Measurements from ENCODE around the gene FCGR2B.
"Not testable (repeated sequence)": the region's sequence is repeated elsewhere in the genome, so short reads cannot be mapped to it uniquely, and the experiment has no call there.

Gene FCGR2B

DNA sequence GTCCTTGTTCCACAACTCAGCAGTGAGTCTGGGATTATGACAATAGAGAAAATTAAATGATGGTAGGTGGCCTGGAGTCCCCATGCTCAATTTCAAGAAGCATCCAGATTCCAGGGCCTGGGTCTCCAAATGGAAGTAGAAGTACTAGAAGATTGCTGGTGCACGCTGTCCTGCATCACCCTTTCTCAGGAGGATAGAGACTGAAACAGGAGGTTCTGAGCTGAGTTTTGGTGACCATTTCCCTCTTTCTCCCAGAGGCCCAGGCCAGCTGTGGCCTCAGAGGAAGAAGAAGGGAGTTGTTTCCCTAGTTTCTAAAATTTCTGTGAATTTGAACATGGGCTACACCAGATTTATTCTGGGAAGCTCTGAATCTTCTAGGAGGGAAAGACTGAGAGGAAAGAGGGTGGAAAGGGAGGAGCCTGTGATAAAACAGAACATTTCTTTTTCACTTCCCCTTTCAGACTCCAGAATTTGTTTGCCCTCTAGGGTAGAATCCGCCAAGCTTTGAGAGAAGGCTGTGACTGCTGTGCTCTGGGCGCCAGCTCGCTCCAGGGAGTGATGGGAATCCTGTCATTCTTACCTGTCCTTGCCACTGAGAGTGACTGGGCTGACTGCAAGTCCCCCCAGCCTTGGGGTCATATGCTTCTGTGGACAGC lies at the start of gene FCGR2B:
FCGR2B (plus strand) TSS at position 460 of the 656 bp plus-strand sequence; CDS start at position 559, 99 bp downstream.
- not testable (repeated sequence) for H3K27ac ChIP-seq; DNase-seq (ENCODE audit: low read depth, low spot score)

DNA sequence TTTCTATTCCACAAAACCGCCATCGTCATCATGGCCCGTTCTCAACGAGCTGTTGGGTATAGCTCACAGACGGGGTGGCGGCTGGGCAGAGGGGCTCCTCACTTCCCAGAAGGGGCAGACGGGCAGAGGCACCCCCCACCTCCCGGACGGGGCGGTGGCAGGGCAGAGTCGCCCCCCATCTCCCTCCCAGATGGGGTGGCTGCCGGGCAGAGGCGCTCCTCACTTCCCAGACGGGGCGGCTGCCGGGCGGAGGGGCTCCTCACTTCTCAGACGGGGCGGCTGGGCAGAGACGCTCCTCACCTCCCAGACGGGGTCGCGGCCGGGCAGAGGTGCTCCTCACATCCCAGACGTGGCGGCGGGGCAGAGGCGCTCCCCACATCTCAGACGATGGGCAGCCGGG lies 46.5 kb upstream of the FCGR2B start:
- H3K27ac ChIP-seq; DNase-seq (ENCODE audit: low read depth, low spot score): not testable (repeated sequence)

DNA sequence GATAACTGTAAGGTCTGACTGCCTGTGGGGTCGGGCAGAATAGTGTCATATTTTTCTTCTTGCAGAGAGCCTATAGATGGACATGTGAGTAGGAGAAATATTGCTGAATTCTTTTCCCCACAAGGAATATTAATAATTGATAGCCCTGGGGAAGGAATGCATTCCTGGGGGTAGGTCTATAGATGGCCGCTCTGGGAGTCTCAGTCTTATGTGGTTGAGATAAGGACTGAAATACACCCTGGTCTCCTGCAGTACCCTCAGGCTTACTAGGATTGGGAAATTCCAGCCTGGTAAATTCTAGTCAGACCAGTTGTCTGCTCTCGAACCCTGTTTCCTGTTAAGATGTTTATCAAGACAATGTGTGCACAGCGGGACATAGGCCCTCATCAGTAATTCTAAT lies 44.4 kb upstream of the FCGR2B start:
- not testable (repeated sequence) for H3K27ac ChIP-seq; DNase-seq (ENCODE audit: low read depth, low spot score)

DNA sequence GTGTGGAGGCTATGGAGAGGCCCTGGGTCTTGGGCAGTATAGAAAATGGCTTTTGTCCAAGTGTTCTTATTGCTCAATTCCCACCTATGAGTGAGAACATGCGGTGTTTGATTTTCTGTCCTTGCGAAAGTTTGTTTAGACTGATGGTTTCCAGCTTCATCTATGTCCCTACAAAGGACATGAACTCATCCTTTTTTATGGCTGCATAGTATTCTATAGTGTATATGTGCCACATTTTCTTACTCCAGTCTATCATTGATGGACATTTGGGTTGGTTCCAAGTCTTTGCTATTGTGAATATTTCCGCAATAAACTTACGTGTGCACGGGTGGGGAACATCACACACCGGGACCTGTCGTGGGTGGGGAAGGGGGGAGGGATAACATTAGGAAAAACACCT lies 42.5 kb upstream of the FCGR2B start:
- not testable (repeated sequence) for H3K27ac ChIP-seq; DNase-seq (ENCODE audit: low read depth, low spot score)

DNA sequence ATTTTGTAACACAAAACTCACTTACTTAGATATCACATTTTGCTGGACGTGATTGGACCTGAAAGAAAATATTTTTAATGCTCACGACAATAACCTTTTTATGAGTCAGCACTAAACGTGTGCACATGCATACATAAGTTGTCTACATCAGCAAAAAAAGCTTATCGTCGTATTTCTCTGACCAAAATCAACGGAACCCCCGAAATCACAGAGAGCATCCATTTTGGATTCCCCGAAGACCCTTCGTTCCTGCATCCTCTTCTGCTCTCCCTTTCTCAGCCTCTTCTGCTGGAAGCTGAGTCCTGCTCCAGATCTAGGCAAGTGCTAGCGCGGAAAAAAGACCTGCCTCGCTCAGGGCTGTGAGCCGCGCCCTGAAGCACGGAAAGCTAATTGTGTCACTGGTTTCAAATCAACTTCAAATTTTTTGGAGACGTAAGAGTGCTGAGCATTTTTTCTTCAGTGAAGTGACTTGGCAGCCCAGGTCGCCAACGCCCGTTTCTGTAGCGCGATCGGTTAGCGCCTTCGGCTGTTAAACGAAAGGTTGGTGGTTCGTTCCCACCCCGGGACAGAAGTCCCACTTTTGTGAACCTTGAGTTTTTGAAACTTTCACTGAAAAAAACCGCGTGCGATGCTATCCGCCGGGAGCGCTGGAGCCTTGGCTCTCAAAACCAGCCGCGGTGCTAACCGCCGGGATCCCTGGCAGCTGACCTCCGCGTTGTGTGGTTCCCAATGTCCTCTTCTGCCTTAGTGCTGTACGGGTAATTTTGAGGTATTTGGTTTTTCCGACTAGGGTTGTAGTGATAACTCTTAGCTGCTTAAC lies 41.6 kb upstream of the FCGR2B start:
- not testable (repeated sequence) for DNase-seq (ENCODE audit: low read depth, low spot score)
- peak overlapping the region; percentile 55 for H3K27ac ChIP-seq

DNA sequence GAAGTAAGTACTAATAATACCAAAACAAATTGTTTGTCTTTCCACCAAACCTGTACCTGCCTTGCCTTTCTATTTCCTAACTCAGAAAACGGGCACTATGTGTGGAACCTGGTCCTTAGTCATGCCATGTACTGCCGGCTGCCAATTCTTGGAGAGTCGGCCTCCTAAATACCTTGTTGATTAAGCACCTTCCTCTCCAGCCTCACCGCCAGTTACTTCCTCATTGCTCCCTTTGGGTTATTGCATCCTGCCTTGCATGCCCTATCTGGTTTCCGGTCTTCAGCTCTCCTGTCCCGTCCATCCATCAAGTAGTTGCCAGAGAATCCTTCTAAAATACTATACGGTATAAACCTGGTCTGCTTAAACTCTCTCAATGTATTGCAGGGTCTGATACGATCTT lies 40.9 kb upstream of the FCGR2B start:
- H3K27ac ChIP-seq, result peak overlapping the region; percentile 55
- peak; percentile 31 for DNase-seq (ENCODE audit: low read depth, low spot score)

DNA sequence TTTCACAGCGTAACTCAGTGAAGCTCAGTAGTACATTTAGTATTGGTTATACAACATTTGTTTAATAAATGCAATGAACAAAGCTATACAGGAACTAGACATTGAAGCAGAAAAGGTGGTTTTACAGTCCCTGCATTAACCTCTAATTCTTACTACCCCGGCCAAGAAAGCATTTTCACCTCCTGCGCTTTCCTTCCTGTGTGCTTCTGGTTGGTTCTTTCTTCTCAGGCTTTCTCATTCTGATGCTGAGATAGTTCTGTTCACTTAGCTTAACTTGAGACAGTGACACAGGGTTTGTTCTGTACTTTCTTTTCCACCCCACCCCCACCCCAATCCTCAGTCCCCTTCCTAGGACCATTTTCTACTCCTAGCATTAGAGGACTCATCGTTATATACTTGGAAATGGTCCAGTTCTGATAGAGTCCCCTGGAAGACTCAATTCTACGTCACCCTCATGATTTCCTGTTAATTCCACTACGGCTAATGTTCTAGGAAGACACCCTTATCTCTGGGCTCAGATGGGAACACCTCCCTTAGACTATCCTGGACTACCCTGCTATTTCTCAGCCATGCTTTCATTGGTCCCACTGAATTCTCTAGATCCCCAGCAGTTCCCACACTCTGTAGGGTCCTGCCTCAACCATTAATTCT lies 39.4 kb upstream of the FCGR2B start:
- not testable (repeated sequence) for H3K27ac ChIP-seq; DNase-seq (ENCODE audit: low read depth, low spot score)

DNA sequence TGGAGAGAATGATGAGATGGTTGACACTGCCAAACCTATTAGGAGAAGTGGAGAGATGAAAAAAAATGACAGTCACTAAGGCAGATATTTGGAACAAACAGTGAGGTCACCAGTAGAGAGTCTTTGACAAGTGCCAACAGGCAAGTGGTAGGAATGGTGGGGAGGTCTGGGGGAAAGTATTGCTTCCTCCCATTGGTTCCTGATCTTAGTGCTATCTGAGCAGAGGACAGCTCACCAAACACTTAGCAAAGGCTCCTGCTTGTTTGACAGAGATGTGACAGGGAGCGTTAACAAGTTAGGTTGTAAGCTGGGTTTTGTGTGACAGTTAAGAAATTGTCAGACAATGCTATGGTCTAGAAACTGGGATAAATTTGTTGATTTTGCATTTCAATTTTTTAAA lies 38.3 kb upstream of the FCGR2B start:
- DNase-seq (ENCODE audit: low read depth, low spot score); H3K27ac ChIP-seq: not testable (repeated sequence)

DNA sequence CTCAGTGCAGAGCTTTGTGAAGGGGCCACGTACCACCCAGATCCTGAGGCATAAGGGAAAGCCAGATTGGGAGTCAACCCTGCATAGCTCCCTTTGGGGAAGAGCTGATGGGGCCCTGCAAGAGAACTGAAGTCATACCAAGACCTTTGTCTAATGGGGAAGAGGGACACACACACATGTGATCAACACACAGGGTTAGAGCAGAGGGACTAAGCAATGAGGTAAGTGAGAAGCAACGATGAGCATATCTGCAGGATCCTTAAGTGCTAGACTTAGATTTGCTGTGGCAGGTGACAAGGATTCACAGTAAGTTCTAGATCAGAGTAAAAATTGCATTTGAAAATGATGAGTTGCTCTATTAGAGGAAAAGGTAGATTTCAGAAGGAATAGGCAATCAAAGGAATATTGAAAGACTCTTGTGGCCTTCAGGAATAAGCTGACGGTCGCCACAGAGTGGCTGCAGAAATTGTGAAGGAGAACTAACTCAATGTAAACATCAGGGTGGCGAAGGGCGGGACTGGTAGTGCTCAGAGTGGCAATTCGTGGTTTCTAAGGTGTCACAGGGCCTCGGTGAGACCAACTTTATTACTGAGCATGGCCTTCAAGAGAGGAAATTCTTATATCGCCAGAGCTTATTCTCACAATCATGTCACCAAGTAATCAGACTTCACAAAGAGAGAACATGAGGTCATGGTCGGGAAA lies 36.3 kb upstream of the FCGR2B start:
- H3K27ac ChIP-seq; DNase-seq (ENCODE audit: low read depth, low spot score): not testable (repeated sequence)

DNA sequence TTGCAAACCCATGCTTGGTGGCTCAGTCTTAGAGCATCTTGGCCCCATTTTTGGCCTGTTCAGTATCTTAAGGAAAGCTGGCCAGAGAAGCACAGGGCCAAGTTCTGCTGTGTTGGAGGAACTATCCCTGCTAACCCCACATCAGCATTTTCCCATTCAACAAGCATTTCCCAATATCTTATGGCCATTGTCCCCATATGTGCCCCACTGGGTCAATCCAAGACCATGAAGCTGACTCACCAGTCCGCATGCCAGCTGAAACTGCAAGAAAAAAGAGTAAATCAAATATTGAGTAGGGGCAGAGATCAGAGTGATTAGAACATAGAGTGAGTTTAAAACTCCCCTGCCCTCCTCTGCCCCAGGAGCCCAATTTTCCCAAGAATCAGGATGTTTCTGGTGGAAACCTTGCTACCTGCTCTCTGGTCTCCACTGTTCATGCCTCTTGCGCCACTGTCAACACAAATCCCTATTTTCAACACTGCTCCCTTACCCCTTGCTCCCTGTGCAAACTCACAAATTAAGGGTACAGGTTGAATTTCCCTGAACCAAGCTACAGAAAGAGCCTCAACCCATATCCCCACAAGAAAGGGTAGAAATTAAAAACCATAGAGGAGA lies 32.7 kb upstream of the FCGR2B start:
- H3K27ac ChIP-seq; DNase-seq (ENCODE audit: low read depth, low spot score): not testable (repeated sequence)

DNA sequence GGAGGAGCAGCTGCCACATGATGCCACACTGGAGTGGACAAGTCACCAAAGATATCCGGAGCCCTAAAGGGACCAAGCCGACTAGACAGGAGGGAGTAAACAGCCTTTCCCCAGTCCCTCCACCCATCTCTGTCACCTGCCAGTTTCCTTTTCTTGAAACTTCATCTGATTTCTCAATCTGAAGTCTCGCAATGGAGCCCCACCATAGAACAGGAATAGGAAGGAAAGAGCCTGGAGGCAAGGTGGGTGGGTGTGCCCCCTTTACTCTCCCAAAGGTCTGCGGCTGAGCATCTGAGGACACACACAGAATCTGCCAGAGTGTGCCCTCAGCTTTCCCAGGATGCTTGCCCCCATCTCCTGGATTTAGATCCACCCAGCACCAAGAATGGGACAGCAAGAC lies 31.9 kb upstream of the FCGR2B start, which contains the start of gene FCGR3B:
FCGR3B (minus strand) TSS at position 101 of the 400 bp plus-strand sequence; CDS start at position 19, 82 bp downstream.
- H3K27ac ChIP-seq, result no peak within 1 kb of the TSS
- no peak for DNase-seq (ENCODE audit: low read depth, low spot score)

DNA sequence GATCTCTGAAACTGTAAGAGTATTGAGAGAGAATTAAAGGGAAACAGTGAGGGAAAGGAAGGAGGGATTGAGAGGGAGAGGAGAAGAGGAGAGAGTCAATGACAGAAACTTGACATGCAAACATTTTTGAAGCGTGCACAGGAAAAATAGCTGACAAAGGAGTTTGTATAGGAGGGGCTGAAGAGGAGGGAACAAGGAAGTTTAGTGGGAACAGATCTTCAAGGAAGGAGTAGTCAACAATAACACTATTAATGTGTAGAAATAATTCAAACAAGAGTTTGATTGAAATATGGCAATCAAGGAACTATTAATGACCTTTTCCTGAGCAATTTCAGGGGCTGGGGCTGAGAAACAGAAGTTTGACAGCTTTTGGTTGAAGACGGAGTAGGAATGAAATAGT lies 27.9 kb upstream of the FCGR2B start:
- H3K27ac ChIP-seq; DNase-seq (ENCODE audit: low read depth, low spot score): not testable (repeated sequence)

DNA sequence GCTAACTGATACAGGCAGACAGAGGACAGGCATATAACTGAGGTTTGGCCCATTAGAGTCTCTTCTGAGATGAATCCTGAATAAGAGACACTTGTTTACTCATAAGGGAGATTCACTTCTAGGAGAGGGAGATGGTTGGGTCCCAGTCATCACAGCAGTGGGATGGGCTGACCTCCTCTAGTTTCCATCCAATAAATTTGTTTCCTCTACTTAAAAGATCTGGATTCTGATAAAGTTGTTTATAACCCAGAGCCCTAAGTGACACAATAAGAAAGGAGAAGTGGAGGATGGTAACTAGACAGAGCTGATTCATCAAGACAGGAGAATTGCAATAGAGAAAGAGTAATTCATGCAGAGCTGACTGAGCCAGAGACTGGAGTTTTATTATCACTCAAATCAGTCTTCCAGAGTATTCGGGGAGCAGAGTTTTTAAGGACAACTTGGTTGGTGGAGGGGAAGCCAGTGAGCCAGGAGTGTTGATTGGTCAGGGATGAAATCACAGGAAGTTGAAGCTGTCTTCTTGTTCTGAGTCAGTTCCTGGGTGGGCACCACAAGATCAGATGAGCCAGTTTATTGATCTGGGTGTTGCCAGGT lies 26.7 kb upstream of the FCGR2B start:
- not testable (repeated sequence) for DNase-seq (ENCODE audit: low read depth, low spot score)

DNA sequence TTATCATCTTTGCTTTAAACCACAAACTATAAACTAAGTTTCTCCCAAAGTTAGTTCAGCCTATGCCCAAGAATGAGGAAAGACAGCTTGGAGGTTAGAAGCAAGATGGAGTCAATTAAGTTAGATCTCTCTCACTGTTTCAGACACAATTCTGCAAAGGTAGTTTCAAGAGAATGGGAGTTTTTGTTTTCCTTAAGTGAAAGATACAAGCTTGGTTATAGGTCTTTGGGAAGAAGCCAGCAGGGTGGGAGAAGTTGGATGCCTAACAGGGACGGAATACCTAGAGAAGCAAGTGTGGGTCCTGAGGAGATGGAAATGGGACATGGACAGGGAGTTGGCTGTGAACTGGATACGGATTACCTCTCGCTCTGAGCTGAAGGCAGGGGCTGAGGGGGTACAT lies 26.0 kb upstream of the FCGR2B start:
- not testable (repeated sequence) for DNase-seq (ENCODE audit: low read depth, low spot score); H3K27ac ChIP-seq

More for the DNA sequence above, 26.7 kb upstream of the FCGR2B start:
- H3K27ac ChIP-seq, result peak overlapping the region; percentile 6

DNA sequence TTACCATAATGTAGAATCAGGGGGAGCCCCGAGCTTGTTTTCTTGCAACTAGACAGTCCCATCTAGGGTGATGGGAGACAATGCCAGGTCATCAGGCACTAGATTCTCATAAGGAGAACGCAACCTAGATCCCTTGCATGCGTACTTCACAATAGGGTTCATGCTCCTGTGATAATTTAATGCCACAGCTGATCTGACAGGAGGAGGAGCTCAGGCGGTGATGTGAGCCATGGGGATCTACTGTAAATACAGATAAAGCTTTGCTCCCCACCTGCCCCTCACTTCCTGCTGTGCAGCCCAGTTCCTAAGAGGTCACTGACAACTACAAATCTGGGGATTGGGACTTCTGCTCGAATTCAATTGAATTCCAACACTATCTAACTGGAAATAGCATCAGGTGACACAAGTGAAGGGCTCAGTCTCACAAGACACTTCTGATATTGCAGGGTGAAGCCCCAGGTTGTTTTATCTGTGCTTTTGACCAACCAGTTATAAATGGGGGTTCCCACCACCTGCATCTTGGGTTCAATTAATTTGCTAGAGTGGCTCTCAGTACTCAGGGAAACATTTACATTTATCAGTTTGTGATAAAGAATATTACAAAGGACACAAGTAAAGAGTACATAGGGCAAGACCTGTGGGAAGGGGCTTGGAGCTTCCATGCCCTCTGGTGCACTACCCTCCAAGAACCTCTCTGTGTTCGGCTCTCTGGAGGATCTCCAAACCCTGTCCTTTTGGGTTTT lies 24.5 kb upstream of the FCGR2B start:
- not testable (repeated sequence) for H3K27ac ChIP-seq; DNase-seq (ENCODE audit: low read depth, low spot score)

DNA sequence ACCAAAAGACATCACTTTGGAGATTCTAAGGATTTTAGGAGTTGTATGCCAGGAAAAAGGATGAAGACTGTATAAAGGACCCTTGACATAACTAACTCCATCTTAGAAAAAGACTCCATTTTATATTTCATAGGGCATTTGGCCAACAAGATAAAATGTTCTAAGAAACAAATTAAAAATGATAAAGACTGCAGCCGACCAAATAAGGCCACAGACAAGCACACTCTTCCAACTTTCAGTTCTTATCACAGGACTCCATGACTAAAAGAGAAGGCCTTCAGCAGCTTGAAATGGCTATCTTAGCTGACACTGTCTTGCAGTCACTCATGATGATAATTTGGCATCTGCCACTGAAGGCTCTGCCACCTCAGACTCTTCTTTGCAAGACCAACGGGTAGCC lies 23.7 kb upstream of the FCGR2B start:
- H3K27ac ChIP-seq; DNase-seq (ENCODE audit: low read depth, low spot score): not testable (repeated sequence)

DNA sequence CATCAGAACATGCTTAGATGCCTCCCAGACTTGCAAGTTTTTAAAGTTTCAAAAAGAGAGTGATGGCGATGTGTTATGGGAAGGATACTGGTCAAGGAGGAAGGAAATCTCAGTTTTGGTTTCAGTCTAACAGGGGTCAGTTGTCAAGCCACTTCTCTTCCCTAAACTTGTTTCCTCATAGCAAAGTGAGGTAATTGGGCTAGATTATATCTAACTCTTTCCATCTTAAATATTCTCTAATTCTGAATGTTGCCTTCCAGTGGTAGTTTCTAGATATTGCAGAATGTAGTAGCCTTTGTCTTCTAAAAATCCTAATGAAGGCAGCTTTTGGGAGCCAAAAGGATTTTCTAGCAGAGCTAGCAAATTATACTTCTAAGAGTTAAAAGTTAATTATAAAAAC lies 20.2 kb upstream of the FCGR2B start:
- not testable (repeated sequence) for H3K27ac ChIP-seq; DNase-seq (ENCODE audit: low read depth, low spot score)

DNA sequence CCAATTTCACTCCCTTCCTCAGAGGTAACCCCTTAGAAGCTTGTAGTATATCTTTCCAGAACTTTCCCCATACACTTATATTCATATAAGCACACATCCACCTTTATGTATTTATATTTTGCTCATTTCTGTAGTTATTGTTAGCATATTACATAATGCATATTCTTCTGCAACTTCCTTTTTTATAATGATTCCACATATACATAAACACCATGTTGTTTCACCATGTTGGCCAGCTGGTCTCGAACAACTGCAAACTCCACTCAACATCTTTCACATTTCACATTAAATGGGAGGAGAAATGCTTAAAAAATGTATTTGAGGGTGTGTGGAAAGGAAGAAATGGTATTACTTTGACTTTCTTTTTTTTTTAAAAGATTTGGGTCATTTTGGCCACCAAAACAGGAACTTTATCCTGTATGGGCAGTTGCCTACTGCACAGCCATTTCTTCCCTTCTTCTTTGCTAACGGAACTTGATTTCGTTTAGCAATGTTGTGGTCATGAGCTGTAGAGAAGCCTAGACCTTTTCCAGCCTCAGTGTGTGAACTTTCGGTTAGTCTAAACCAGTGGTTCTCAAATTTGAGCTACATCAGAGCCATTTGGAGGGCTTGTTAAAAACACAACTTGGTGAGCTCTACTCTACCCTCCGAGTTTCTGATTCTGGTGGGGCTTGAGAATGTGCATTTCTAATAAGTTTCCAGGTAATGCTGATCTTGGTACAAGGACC lies 19.3 kb upstream of the FCGR2B start:
- H3K27ac ChIP-seq; DNase-seq (ENCODE audit: low read depth, low spot score): not testable (repeated sequence)
